Measurements from ENCODE around the gene IMPG1.
"Not testable (repeated sequence)": the region's sequence is repeated elsewhere in the genome, so short reads cannot be mapped to it uniquely, and the experiment has no call there.

DNA sequence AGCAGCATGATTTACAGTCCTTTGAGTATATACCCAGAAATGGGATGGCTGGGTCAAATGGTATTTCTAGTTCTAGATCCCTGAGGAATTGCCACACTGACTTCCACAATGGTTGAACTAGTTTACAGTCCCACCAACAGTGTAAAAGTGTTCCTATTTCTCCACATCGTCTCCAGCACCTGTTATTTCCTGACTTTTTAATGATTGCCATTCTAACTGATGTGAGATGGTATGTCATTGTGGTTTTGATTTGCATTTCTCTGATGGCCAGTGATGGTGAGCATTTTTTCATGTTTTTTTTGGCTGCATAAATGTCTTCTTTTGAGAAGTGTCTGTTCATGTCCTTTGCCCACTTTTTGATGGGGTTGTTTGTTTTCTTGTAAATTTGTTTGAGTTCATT is 172.2 kb downstream of the IMPG1 start:
- TF ChIP-seq, protein P1, sequence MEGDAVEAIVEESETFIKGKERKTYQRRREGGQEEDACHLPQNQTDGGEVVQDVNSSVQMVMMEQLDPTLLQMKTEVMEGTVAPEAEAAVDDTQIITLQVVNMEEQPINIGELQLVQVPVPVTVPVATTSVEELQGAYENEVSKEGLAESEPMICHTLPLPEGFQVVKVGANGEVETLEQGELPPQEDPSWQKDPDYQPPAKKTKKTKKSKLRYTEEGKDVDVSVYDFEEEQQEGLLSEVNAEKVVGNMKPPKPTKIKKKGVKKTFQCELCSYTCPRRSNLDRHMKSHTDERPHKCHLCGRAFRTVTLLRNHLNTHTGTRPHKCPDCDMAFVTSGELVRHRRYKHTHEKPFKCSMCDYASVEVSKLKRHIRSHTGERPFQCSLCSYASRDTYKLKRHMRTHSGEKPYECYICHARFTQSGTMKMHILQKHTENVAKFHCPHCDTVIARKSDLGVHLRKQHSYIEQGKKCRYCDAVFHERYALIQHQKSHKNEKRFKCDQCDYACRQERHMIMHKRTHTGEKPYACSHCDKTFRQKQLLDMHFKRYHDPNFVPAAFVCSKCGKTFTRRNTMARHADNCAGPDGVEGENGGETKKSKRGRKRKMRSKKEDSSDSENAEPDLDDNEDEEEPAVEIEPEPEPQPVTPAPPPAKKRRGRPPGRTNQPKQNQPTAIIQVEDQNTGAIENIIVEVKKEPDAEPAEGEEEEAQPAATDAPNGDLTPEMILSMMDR (IDR thresholded peaks at IDR 0.05): not testable (repeated sequence)
- not testable (repeated sequence) for TF ChIP-seq EZH2phosphoT487, EZH2 (IDR thresholded peaks at IDR 0.05)
